ENCODE data around the gene UBXN11. TPM values are rescaled to one million over a fixed set of nuclear protein-coding genes. Genes with fewer than 3 reads are reported as not detected.
A peak's percentile ranks its signal among the peaks of the same experiment; 100 is the strongest.
"Not testable (repeated sequence)": the region's sequence is repeated elsewhere in the genome, so short reads cannot be mapped to it uniquely, and the experiment has no call there.

Gene UBXN11
- total RNA-seq, 1 experiment from 2014 or later = 12.5 TPM

DNA sequence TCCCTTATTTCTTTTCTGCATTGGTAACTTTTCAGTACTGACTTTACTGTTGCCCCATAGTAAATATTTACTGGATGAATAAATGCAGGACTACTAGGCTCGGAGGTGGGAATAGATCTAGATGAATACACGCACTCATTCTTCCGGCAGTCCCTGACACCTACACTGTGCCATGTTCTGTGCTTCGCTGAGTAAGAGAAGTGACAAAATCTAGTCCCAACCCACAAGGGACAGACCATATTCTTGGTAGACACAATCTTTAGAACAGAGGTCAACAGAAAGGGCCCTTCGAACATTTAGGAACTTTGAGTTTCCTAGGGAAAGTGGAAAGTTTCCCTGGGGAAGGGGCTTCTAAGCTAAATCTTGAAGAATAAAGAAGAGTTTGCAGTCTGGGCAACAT lies 8.1 kb upstream of the UBXN11 start:
- intact Hi-C loops (cut with micrococcal nuclease; ENCODE audit: unreplicated experiment) = no loop called here
- no peak overlapping the region for H3K27ac Mint-ChIP-seq (ENCODE audit: unreplicated experiment)

GRCh38 chr1:26307966-26308899 lies 1.8 kb upstream of the UBXN11 start:
- ChIA-PET CTCF (interaction anchor here (0.7 kb wide), 2 partner anchors 21 to 31 kb away, joined by 5 to 7 read pairs; no protein-coding TSS in a partner anchor), POLR2A (interaction anchor here (0.6 to 1.5 kb wide), 2 partner anchors 10 to 192 kb away, joined by 4 to 5 read pairs; partner anchors contain the start of gene CD52)
- BruUV-seq (replicated peaks); H3K27ac Mint-ChIP-seq (ENCODE audit: unreplicated experiment); H3K27me3 ChIP-seq (replicated peaks; ENCODE audit: control insufficient read depth, insufficient read depth, low read length); H3K4me1 ChIP-seq; H3K9me3 ChIP-seq; H3K27me3 Mint-ChIP-seq (ENCODE audit: insufficient read depth, unreplicated experiment); intact Hi-C loops (cut with micrococcal nuclease; ENCODE audit: unreplicated experiment); H3K36me3 ChIP-seq (ENCODE audit: control insufficient read depth, insufficient read depth, low read length); H3K4me3 ChIP-seq (ENCODE audit: low read depth, low read length); DNase-seq; H3K9me3 Mint-ChIP-seq (ENCODE audit: unreplicated experiment): not testable (repeated sequence)
- Mint-ChIP-seq H3K4me1 (ENCODE audit: low read depth, unreplicated experiment) (peaks cover 19% of the 10 kb centered on the region), H3K4me3 (ENCODE audit: unreplicated experiment) (peak overlapping the region; percentile 99), H3K36me3 (ENCODE audit: insufficient read depth, unreplicated experiment) (peaks cover 12% of the 10 kb centered on the region)

More for the DNA sequence above, 8.1 kb upstream of the UBXN11 start:
- DNase-seq = no peak
- POLR2A ChIA-PET = interaction anchor here (0.6 kb wide), 1 partner anchor 36 kb away, joined by 3 read pairs; no protein-coding TSS in a partner anchor
- TF ChIP-seq, protein P1, sequence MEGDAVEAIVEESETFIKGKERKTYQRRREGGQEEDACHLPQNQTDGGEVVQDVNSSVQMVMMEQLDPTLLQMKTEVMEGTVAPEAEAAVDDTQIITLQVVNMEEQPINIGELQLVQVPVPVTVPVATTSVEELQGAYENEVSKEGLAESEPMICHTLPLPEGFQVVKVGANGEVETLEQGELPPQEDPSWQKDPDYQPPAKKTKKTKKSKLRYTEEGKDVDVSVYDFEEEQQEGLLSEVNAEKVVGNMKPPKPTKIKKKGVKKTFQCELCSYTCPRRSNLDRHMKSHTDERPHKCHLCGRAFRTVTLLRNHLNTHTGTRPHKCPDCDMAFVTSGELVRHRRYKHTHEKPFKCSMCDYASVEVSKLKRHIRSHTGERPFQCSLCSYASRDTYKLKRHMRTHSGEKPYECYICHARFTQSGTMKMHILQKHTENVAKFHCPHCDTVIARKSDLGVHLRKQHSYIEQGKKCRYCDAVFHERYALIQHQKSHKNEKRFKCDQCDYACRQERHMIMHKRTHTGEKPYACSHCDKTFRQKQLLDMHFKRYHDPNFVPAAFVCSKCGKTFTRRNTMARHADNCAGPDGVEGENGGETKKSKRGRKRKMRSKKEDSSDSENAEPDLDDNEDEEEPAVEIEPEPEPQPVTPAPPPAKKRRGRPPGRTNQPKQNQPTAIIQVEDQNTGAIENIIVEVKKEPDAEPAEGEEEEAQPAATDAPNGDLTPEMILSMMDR (IDR thresholded peaks at IDR 0.05; ENCODE audit: insufficient read depth in 1 of 2, low read depth in 1 of 2, low read length in 1 of 2, severe bottlenecking in 1 of 2, unreplicated experiment in 1 of 2) = no peak
- H3K4me3 ChIP-seq (ENCODE audit: low read depth, low read length) = no peak overlapping the region
- H3K36me3 ChIP-seq (ENCODE audit: control insufficient read depth, insufficient read depth, low read length) = no peaks in the 10 kb centered on the region
- Mint-ChIP-seq H3K9me3 (ENCODE audit: unreplicated experiment) (no peaks in the 10 kb centered on the region), H3K4me1 (ENCODE audit: low read depth, unreplicated experiment) (peaks cover 7% of the 10 kb centered on the region), H3K4me3 (ENCODE audit: unreplicated experiment) (no peak overlapping the region), H3K36me3 (ENCODE audit: insufficient read depth, unreplicated experiment) (peaks cover 33% of the 10 kb centered on the region), H3K27me3 (ENCODE audit: insufficient read depth, unreplicated experiment) (no peaks in the 10 kb centered on the region)
- no peaks in the 10 kb centered on the region for H3K9me3 ChIP-seq
- CTCF ChIA-PET = no interaction called here
- H3K27me3 ChIP-seq (replicated peaks; ENCODE audit: control insufficient read depth, insufficient read depth, low read length) = no peaks in the 10 kb centered on the region
- H3K4me1 ChIP-seq = no peaks in the 10 kb centered on the region
- BruUV-seq (replicated peaks) = no TSS peak

DNA sequence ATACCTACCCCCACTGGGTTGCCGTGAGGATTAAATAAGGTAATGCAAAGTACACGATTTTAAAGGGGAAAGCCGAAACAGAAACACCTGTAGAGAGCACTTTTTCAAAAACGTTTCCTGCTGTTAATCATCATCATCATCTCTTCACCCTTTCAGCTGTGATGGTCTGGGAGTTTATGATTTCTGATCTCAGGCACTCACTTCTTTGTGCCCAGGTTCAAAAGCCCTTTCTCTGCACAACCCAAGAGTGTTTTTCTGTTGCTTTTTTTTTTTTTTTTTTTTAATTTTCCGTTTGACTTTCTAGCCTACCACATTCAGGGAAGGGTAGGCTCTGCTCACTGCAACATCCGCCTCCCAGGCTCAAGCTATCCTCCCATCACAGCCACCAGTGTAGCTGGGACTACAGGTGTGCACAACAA lies 936 bp upstream of the UBXN11 start:
- POLR2A ChIA-PET = interaction anchor here (1.5 kb wide), 1 partner anchor 11 kb away, joined by 5 read pairs; the partner anchor contains the start of gene CD52
- Mint-ChIP-seq H3K36me3 (ENCODE audit: insufficient read depth, unreplicated experiment) (peaks cover 12% of the 10 kb centered on the region), H3K4me1 (ENCODE audit: low read depth, unreplicated experiment) (peaks cover 19% of the 10 kb centered on the region), H3K27me3 (ENCODE audit: insufficient read depth, unreplicated experiment) (no peaks in the 10 kb centered on the region), H3K4me3 (ENCODE audit: unreplicated experiment) (peak overlapping the region; percentile 99), H3K27ac (ENCODE audit: unreplicated experiment) (no peak overlapping the region), H3K9me3 (ENCODE audit: unreplicated experiment) (no peaks in the 10 kb centered on the region)
- TF ChIP-seq, protein P1 (IDR thresholded peaks at IDR 0.05; ENCODE audit: insufficient read depth in 1 of 2, low read depth in 1 of 2, low read length in 1 of 2, severe bottlenecking in 1 of 2, unreplicated experiment in 1 of 2) = no peak
- no TSS peak for BruUV-seq (replicated peaks)
- CTCF ChIA-PET = interaction anchor here (0.7 kb wide), 1 partner anchor 20 kb away, joined by 7 read pairs; no protein-coding TSS in a partner anchor
- no peak for DNase-seq
- no peaks in the 10 kb centered on the region for H3K27me3 ChIP-seq (replicated peaks; ENCODE audit: control insufficient read depth, insufficient read depth, low read length)
- H3K36me3 ChIP-seq (ENCODE audit: control insufficient read depth, insufficient read depth, low read length) = no peaks in the 10 kb centered on the region
- intact Hi-C loops (cut with micrococcal nuclease; ENCODE audit: unreplicated experiment) = no loop called here
- peaks cover 14% of the 10 kb centered on the region; the same call in 1 of the 2 replicates for H3K4me1 ChIP-seq
- no peaks in the 10 kb centered on the region for H3K9me3 ChIP-seq
- peak overlapping the region; percentile 41 for H3K4me3 ChIP-seq (ENCODE audit: low read depth, low read length)
